Peyer's patch (tissue), 4 donors: Measurements from ENCODE around the gene TEKT1. TPM values are rescaled to one million over a fixed set of nuclear protein-coding genes. Genes with fewer than 3 reads are reported as not detected.

Experiments used
- DNase-seq, 3 donors: peaks; one replicate each; pipeline ENCODE4 v3.0.0-alpha.2; 2017 to 2019
- H3K27ac ChIP-seq, 4 donors: fragments of 200-600 bp; sonication (generic); one replicate each; pipeline ENCODE4 v1.5.1; 2016 to 2019
- H3K27me3 ChIP-seq, 2 donors: fragments of 200-600 bp; sonication (generic); one replicate each; pipeline ENCODE4 v1.5.1; 2019
- H3K36me3 ChIP-seq, 3 donors: fragments of 200-600 bp; sonication (generic); one replicate each; pipeline ENCODE4 v1.5.1; 2016 to 2019
- H3K4me1 ChIP-seq, 4 donors: fragments of 200-600 bp; sonication (generic); one replicate each; pipeline ENCODE4 v1.5.1; 2016 to 2019
- H3K4me3 ChIP-seq, 4 donors: fragments of 200-600 bp; sonication (generic); 1 replicate in 3 of 4; 2 replicates in 1 of 4; pipeline ENCODE4 v1.5.1; 2016 to 2019; ENCODE audit warnings: mild to moderate bottlenecking in 1 of 4
- H3K9me3 ChIP-seq, 4 donors: fragments of 200-600 bp; sonication (generic); one replicate each; pipeline ENCODE4 v1.5.1; 2016 to 2019; ENCODE audit warnings: mild to moderate bottlenecking in 1 of 4
- CTCF ChIP-seq, 6 experiments: fragments of 450-650 bp in 4 of 6; fragments of 200-600 bp in 2 of 6; sonication (generic) in 1 of 6; IDR thresholded peaks; one replicate each; pipeline ENCODE4 v1.5.1; 2017 to 2019; ENCODE audit warnings: antibody characterized with exemption in 6 of 6, mild to moderate bottlenecking in 3 of 6, moderate library complexity in 1 of 6
- POLR2A ChIP-seq, 2 donors: fragments of 450-650 bp; IDR thresholded peaks; one replicate each; pipeline ENCODE4 v1.5.1; 2017; ENCODE audit warnings: antibody characterized with exemption in 2 of 2, mild to moderate bottlenecking in 2 of 2, moderate library complexity in 2 of 2
- small RNA-seq, 2 donors: library from RNA; depleted of rRNA; stranded (forward); fragments of <200 nt; gene quantifications; one replicate each; pipeline ENCODE3, GENCODE V24; 2016
- total RNA-seq, 4 donors: library from RNA; depleted of rRNA; stranded (reverse); fragments of >200 nt; gene quantifications; one replicate each; pipeline ENCODE4 v1.1.0, GENCODE V29; 2016

TEKT1 gene
- total RNA-seq, 4 donors from 2014 or later: not detected

GRCh38 chr17:6748617-6749016 lies 82.9 kb downstream of the TEKT1 start:
- TF ChIP-seq POLR2A (IDR thresholded peaks at IDR 0.05) (no peak), CTCF (IDR thresholded peaks at IDR 0.05) (no peak)
- Histone ChIP-seq H3K36me3 (no peaks in the 10 kb centered on the region), H3K9me3 (no peaks in the 10 kb centered on the region), H3K27me3 (no peaks in the 10 kb centered on the region), H3K4me1 (peaks cover 0 to 10% (median 1%) of the 10 kb centered on the region in 4 donors), H3K4me3 (no peak overlapping the region), H3K27ac (no peak overlapping the region)
- DNase-seq: no peak

Small RNAs within 50 kb of the gene (small RNA-seq; reads per million reads assigned to genes)
- gene AC004706.2: 0 reads per million in 2 donors

Other genes starting within 250 kb of the TEKT1 start
- 10 to 100 TPM; 14.7 to 36.3 (median 23.3) TPM for gene KIAA0753, start 191.0 kb downstream of the TEKT1 start, total RNA-seq
- gene TXNDC17, start 190.7 kb downstream of the TEKT1 start, total RNA-seq: 100 to 1,000 TPM in 3 of 4 donors, 10 to 100 TPM in 1; 73.9 to 192 (median 149) TPM
- gene MED31, start 180.1 kb downstream of the TEKT1 start, total RNA-seq: 1 to 10 TPM; 2.0 to 4.9 (median 3.1) TPM
- gene C17orf100, start 180.0 kb downstream of the TEKT1 start, total RNA-seq: 10 to 100 TPM in 1 of 4 donors, 1 to 10 TPM in 3; 2.3 to 16.5 (median 3.1) TPM
- not detected for gene SLC13A5, start 118.4 kb downstream of the TEKT1 start, total RNA-seq
- 100 to 1,000 TPM in 1 of 4 donors, 10 to 100 TPM in 3; 29.9 to 218 (median 36.3) TPM for gene XAF1, start 75.7 kb downstream of the TEKT1 start, total RNA-seq
- gene FBXO39, start 55.5 kb downstream of the TEKT1 start, total RNA-seq: 1 to 10 TPM in 1 of 4 donors, under 1 TPM in 1, not detected in 2; 0.53 to 4.1 TPM
- not detected for gene ALOX12, start 164.3 kb upstream of the TEKT1 start, total RNA-seq
- 100 to 1,000 TPM in 2 of 4 donors, 10 to 100 TPM in 2; 56.9 to 138 (median 109) TPM for gene RNASEK, start 180.9 kb upstream of the TEKT1 start, total RNA-seq
- 1 to 10 TPM in 2 of 4 donors, under 1 TPM in 2; 0.57 to 9.9 (median 1.4) TPM for gene BCL6B, start 191.3 kb upstream of the TEKT1 start, total RNA-seq
- 10 to 100 TPM in 1 of 4 donors, 1 to 10 TPM in 3; 7.5 to 16.4 (median 8.8) TPM for gene SLC16A13, start 204.3 kb upstream of the TEKT1 start, total RNA-seq
- 1 to 10 TPM in 1 of 4 donors, under 1 TPM in 1, not detected in 2; 0.94 to 1.1 TPM for gene SLC16A11, start 212.4 kb upstream of the TEKT1 start, total RNA-seq
- gene CLEC10A, start 248.5 kb upstream of the TEKT1 start, total RNA-seq: 1 to 10 TPM; 1.8 to 9.9 (median 5.6) TPM